Measurements from ENCODE around the gene VPS13D.

The VPS13D gene

GRCh38 chr1:12479311-12479710 is 249.5 kb downstream of the VPS13D start:
- no peak overlapping the region for H3K27ac ChIP-seq (ENCODE audit: low read depth, low read length, severe bottlenecking)
- H3K36me3 ChIP-seq (ENCODE audit: control insufficient read depth, insufficient read depth, low read length): peaks cover 7% of the 10 kb centered on the region
- 84 to 92% methylated on average over 3 of the region's 6 CpGs for WGBS, 2 experiments (ENCODE audit: insufficient coverage in 2 of 2)

GRCh38 chr1:12480041-12480440 is 250.2 kb downstream of the VPS13D start:
- H3K4me3 ChIP-seq (ENCODE audit: extremely low read depth, insufficient read depth, low read length, poor library complexity, severe bottlenecking): no peak overlapping the region
- H3K9me3 ChIP-seq (ENCODE audit: control insufficient read depth, low read length): no peaks in the 10 kb centered on the region
- no peak overlapping the region for H3K27ac ChIP-seq (ENCODE audit: low read depth, low read length, severe bottlenecking)
- 95 to 100% methylated on average over 3 of the region's 3 CpGs for WGBS, 2 experiments (ENCODE audit: insufficient coverage in 2 of 2)
- peaks cover 12% of the 10 kb centered on the region for H3K4me1 ChIP-seq (ENCODE audit: control insufficient read depth, insufficient read depth, low read length, poor library complexity, severe bottlenecking)
- H3K36me3 ChIP-seq (ENCODE audit: control insufficient read depth, insufficient read depth, low read length): peaks cover 7% of the 10 kb centered on the region

More at GRCh38 chr1:12479311-12479710, 249.5 kb downstream of the VPS13D start:
- Histone ChIP-seq H3K4me1 (ENCODE audit: control insufficient read depth, insufficient read depth, low read length, poor library complexity, severe bottlenecking) (peaks cover 12% of the 10 kb centered on the region), H3K4me3 (ENCODE audit: extremely low read depth, insufficient read depth, low read length, poor library complexity, severe bottlenecking) (no peak overlapping the region), H3K9me3 (ENCODE audit: control insufficient read depth, low read length) (no peaks in the 10 kb centered on the region)

GRCh38 chr1:12480748-12481362 is 251.0 kb downstream of the VPS13D start:
- Histone ChIP-seq H3K4me1 (ENCODE audit: control insufficient read depth, insufficient read depth, low read length, poor library complexity, severe bottlenecking) (peaks cover 12% of the 10 kb centered on the region), H3K9me3 (ENCODE audit: control insufficient read depth, low read length) (no peaks in the 10 kb centered on the region), H3K36me3 (ENCODE audit: control insufficient read depth, insufficient read depth, low read length) (peaks cover 10% of the 10 kb centered on the region), H3K4me3 (ENCODE audit: extremely low read depth, insufficient read depth, low read length, poor library complexity, severe bottlenecking) (no peak overlapping the region), H3K27ac (ENCODE audit: low read depth, low read length, severe bottlenecking) (no peak overlapping the region)
- 88 to 91% methylated on average over 5 of the region's 5 CpGs for WGBS, 2 experiments (ENCODE audit: insufficient coverage in 2 of 2)

GRCh38 chr1:12481928-12482327 is 252.1 kb downstream of the VPS13D start:
- Histone ChIP-seq H3K36me3 (ENCODE audit: control insufficient read depth, insufficient read depth, low read length) (peaks cover 18% of the 10 kb centered on the region), H3K4me3 (ENCODE audit: extremely low read depth, insufficient read depth, low read length, poor library complexity, severe bottlenecking) (no peak overlapping the region), H3K9me3 (ENCODE audit: control insufficient read depth, low read length) (no peaks in the 10 kb centered on the region), H3K4me1 (ENCODE audit: control insufficient read depth, insufficient read depth, low read length, poor library complexity, severe bottlenecking) (peaks cover 12% of the 10 kb centered on the region), H3K27ac (ENCODE audit: low read depth, low read length, severe bottlenecking) (no peak overlapping the region)
- 92 to 93% methylated on average over 4 to 5 of the region's 6 CpGs for WGBS, 2 experiments (ENCODE audit: insufficient coverage in 2 of 2)

GRCh38 chr1:12482988-12483387 is 253.2 kb downstream of the VPS13D start:
- peaks cover 12% of the 10 kb centered on the region for H3K4me1 ChIP-seq (ENCODE audit: control insufficient read depth, insufficient read depth, low read length, poor library complexity, severe bottlenecking)
- no peak overlapping the region for H3K27ac ChIP-seq (ENCODE audit: low read depth, low read length, severe bottlenecking)
- H3K9me3 ChIP-seq (ENCODE audit: control insufficient read depth, low read length): no peaks in the 10 kb centered on the region
- no peak overlapping the region for H3K4me3 ChIP-seq (ENCODE audit: extremely low read depth, insufficient read depth, low read length, poor library complexity, severe bottlenecking)
- 89 to 92% methylated on average over 2 to 3 of the region's 3 CpGs for WGBS, 2 experiments (ENCODE audit: insufficient coverage in 2 of 2)
- H3K36me3 ChIP-seq (ENCODE audit: control insufficient read depth, insufficient read depth, low read length): peaks cover 18% of the 10 kb centered on the region

- 92 to 97% methylated on average over 8 to 11 of the region's 12 CpGs for WGBS, 2 experiments (ENCODE audit: insufficient coverage in 2 of 2)
- no peak overlapping the region for H3K27ac ChIP-seq (ENCODE audit: low read depth, low read length, severe bottlenecking)
These were observed 255.6 kb downstream of the VPS13D start for GRCh38 chr1:12485231-12486058.

GRCh38 chr1:12486059-12486341 is 256.2 kb downstream of the VPS13D start:
- H3K36me3 ChIP-seq (ENCODE audit: control insufficient read depth, insufficient read depth, low read length): peaks cover 25% of the 10 kb centered on the region
- peaks cover 11% of the 10 kb centered on the region for H3K9me3 ChIP-seq (ENCODE audit: control insufficient read depth, low read length)
- peaks cover 9% of the 10 kb centered on the region for H3K4me1 ChIP-seq (ENCODE audit: control insufficient read depth, insufficient read depth, low read length, poor library complexity, severe bottlenecking)
- WGBS, 2 experiments (ENCODE audit: insufficient coverage in 2 of 2): 100% methylated on average over 2 of the region's 2 CpGs
- H3K4me3 ChIP-seq (ENCODE audit: extremely low read depth, insufficient read depth, low read length, poor library complexity, severe bottlenecking): no peak overlapping the region
- H3K27ac ChIP-seq (ENCODE audit: low read depth, low read length, severe bottlenecking): no peak overlapping the region

More at GRCh38 chr1:12485231-12486058, 255.6 kb downstream of the VPS13D start:
- peaks cover 10% of the 10 kb centered on the region for H3K9me3 ChIP-seq (ENCODE audit: control insufficient read depth, low read length)
- no peak overlapping the region for H3K4me3 ChIP-seq (ENCODE audit: extremely low read depth, insufficient read depth, low read length, poor library complexity, severe bottlenecking)
- H3K4me1 ChIP-seq (ENCODE audit: control insufficient read depth, insufficient read depth, low read length, poor library complexity, severe bottlenecking): peaks cover 15% of the 10 kb centered on the region
- H3K36me3 ChIP-seq (ENCODE audit: control insufficient read depth, insufficient read depth, low read length): peaks cover 21% of the 10 kb centered on the region

- Histone ChIP-seq H3K9me3 (ENCODE audit: control insufficient read depth, low read length) (peaks cover 11% of the 10 kb centered on the region), H3K36me3 (ENCODE audit: control insufficient read depth, insufficient read depth, low read length) (peaks cover 25% of the 10 kb centered on the region), H3K4me3 (ENCODE audit: extremely low read depth, insufficient read depth, low read length, poor library complexity, severe bottlenecking) (no peak overlapping the region), H3K4me1 (ENCODE audit: control insufficient read depth, insufficient read depth, low read length, poor library complexity, severe bottlenecking) (peaks cover 4% of the 10 kb centered on the region), H3K27ac (ENCODE audit: low read depth, low read length, severe bottlenecking) (no peak overlapping the region)
- 73 to 81% methylated on average over 7 to 16 of the region's 18 CpGs for WGBS, 2 experiments (ENCODE audit: insufficient coverage in 2 of 2)
These were observed 256.7 kb downstream of the VPS13D start for GRCh38 chr1:12486401-12487005.

GRCh38 chr1:12487520-12487919 is 257.7 kb downstream of the VPS13D start:
- Histone ChIP-seq H3K9me3 (ENCODE audit: control insufficient read depth, low read length) (peaks cover 11% of the 10 kb centered on the region), H3K4me3 (ENCODE audit: extremely low read depth, insufficient read depth, low read length, poor library complexity, severe bottlenecking) (no peak overlapping the region)

GRCh38 chr1:12488666-12489354 is 259.0 kb downstream of the VPS13D start:
- Histone ChIP-seq H3K4me1 (ENCODE audit: control insufficient read depth, insufficient read depth, low read length, poor library complexity, severe bottlenecking) (peaks cover 4% of the 10 kb centered on the region), H3K9me3 (ENCODE audit: control insufficient read depth, low read length) (peaks cover 11% of the 10 kb centered on the region), H3K36me3 (ENCODE audit: control insufficient read depth, insufficient read depth, low read length) (peaks cover 25% of the 10 kb centered on the region), H3K27ac (ENCODE audit: low read depth, low read length, severe bottlenecking) (no peak overlapping the region), H3K4me3 (ENCODE audit: extremely low read depth, insufficient read depth, low read length, poor library complexity, severe bottlenecking) (no peak overlapping the region)
- WGBS, 2 experiments (ENCODE audit: insufficient coverage in 2 of 2): no CpG with 5 or more reads among the region's 4 CpGs

More at GRCh38 chr1:12487520-12487919, 257.7 kb downstream of the VPS13D start:
- no peak overlapping the region for H3K27ac ChIP-seq (ENCODE audit: low read depth, low read length, severe bottlenecking)
- 100% methylated on average over 1 of the region's 7 CpGs; no CpG with 5 or more reads in 1 of the 2 experiments for WGBS, 2 experiments (ENCODE audit: insufficient coverage in 2 of 2)
- peaks cover 4% of the 10 kb centered on the region for H3K4me1 ChIP-seq (ENCODE audit: control insufficient read depth, insufficient read depth, low read length, poor library complexity, severe bottlenecking)
- H3K36me3 ChIP-seq (ENCODE audit: control insufficient read depth, insufficient read depth, low read length): peaks cover 22% of the 10 kb centered on the region
